SK-N-SH treated with all-trans-retinoic acid at 6 μM for 48 hours (cell line): ENCODE measurements around the gene TFB2M.

ENCODE experiments used
- ESRRG ChIP-seq: fragments of 250-450 bp; sonication (Bioruptor Pico); IDR thresholded peaks from 2 replicates; pipeline ENCODE4 v1.6.1; 2021; ENCODE audit warnings: mild to moderate bottlenecking
- ISL1 ChIP-seq: fragments of 250-450 bp; sonication (Bioruptor Pico); IDR thresholded peaks from 2 replicates; pipeline ENCODE4 v2.1.2; 2022; ENCODE audit warnings: mild to moderate bottlenecking, moderate library complexity
- PATZ1 ChIP-seq: fragments of 250-450 bp; sonication (Bioruptor Pico); IDR thresholded peaks from 2 replicates; pipeline ENCODE4 v1.8.0; 2020; ENCODE audit warnings: mild to moderate bottlenecking, moderate library complexity, borderline replicate concordance
- SNAI2 ChIP-seq: fragments of 250-450 bp; sonication (Bioruptor Pico); IDR thresholded peaks from 2 replicates; pipeline ENCODE4 v1.5.0; 2020; ENCODE audit warnings: mild to moderate bottlenecking, moderate library complexity
- ZFP3 ChIP-seq: fragments of 250-450 bp; sonication (Bioruptor Pico); IDR thresholded peaks from 2 replicates; pipeline ENCODE4 v1.5.0; 2020; ENCODE audit warnings: mild to moderate bottlenecking, moderate library complexity
- TF ChIP-seq, protein P1 (sequence below): fragments of 250-450 bp; sonication (Bioruptor Pico); IDR thresholded peaks from 2 replicates; pipeline ENCODE4 v1.5.0; 2020; ENCODE audit warnings: mild to moderate bottlenecking, moderate library complexity
- TF ChIP-seq, protein P2 (sequence below): fragments of 250-450 bp; sonication (Bioruptor Pico); IDR thresholded peaks from 2 replicates; pipeline ENCODE4 v1.5.1; 2020; ENCODE audit warnings: low read depth, mild to moderate bottlenecking, moderate library complexity
- TF ChIP-seq, protein P3 (sequence below): fragments of 250-450 bp; sonication (Bioruptor Pico); IDR thresholded peaks from 2 replicates; pipeline ENCODE4 v1.8.0; 2021; ENCODE audit warnings: low read depth, mild to moderate bottlenecking, moderate library complexity, borderline replicate concordance

DNA sequence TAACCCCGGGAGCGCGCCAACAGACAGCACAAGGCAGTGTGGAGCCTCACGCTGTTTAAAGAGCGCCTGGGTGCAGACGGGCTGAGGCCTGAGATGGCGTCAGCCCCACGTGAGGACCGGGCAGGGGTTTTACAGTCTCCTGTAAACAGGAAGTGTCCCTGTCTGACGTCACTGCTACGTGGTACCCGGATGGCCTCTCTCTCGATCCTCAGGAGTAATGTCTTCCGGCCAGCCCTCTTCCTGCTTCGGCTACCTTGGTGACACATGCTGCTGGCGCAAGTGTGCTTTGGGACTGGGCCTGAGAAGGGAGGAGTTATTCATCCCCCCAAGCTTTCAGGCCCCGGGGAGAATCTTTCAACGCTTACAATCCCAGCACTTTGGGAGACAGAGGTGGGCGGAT, 41.4 kb upstream of the TFB2M start:
- TF ChIP-seq, protein P1, sequence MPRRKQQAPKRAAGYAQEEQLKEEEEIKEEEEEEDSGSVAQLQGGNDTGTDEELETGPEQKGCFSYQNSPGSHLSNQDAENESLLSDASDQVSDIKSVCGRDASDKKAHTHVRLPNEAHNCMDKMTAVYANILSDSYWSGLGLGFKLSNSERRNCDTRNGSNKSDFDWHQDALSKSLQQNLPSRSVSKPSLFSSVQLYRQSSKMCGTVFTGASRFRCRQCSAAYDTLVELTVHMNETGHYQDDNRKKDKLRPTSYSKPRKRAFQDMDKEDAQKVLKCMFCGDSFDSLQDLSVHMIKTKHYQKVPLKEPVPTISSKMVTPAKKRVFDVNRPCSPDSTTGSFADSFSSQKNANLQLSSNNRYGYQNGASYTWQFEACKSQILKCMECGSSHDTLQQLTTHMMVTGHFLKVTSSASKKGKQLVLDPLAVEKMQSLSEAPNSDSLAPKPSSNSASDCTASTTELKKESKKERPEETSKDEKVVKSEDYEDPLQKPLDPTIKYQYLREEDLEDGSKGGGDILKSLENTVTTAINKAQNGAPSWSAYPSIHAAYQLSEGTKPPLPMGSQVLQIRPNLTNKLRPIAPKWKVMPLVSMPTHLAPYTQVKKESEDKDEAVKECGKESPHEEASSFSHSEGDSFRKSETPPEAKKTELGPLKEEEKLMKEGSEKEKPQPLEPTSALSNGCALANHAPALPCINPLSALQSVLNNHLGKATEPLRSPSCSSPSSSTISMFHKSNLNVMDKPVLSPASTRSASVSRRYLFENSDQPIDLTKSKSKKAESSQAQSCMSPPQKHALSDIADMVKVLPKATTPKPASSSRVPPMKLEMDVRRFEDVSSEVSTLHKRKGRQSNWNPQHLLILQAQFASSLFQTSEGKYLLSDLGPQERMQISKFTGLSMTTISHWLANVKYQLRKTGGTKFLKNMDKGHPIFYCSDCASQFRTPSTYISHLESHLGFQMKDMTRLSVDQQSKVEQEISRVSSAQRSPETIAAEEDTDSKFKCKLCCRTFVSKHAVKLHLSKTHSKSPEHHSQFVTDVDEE (CRISPR knock-in tag), result no peak
- TF ChIP-seq PATZ1 (no peak), ZFP3 (CRISPR knock-in tag) (no peak), ISL1 (no peak), SNAI2 (CRISPR knock-in tag) (no peak), ESRRG (CRISPR knock-in tag) (no peak)
- TF ChIP-seq, protein P2, sequence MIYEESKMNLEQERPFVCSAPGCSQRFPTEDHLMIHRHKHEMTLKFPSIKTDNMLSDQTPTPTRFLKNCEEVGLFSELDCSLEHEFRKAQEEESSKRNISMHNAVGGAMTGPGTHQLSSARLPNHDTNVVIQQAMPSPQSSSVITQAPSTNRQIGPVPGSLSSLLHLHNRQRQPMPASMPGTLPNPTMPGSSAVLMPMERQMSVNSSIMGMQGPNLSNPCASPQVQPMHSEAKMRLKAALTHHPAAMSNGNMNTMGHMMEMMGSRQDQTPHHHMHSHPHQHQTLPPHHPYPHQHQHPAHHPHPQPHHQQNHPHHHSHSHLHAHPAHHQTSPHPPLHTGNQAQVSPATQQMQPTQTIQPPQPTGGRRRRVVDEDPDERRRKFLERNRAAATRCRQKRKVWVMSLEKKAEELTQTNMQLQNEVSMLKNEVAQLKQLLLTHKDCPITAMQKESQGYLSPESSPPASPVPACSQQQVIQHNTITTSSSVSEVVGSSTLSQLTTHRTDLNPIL (CRISPR knock-in tag), result no peak
- TF ChIP-seq, protein P3, sequence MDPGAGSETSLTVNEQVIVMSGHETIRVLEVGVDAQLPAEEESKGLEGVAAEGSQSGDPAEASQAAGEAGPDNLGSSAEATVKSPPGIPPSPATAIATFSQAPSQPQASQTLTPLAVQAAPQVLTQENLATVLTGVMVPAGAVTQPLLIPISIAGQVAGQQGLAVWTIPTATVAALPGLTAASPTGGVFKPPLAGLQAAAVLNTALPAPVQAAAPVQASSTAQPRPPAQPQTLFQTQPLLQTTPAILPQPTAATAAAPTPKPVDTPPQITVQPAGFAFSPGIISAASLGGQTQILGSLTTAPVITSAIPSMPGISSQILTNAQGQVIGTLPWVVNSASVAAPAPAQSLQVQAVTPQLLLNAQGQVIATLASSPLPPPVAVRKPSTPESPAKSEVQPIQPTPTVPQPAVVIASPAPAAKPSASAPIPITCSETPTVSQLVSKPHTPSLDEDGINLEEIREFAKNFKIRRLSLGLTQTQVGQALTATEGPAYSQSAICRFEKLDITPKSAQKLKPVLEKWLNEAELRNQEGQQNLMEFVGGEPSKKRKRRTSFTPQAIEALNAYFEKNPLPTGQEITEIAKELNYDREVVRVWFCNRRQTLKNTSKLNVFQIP (CRISPR knock-in tag), result no peak
